AG10803 (cell line): ENCODE results near the gene UBXN2A.
A peak's percentile ranks its signal among the peaks of the same experiment; 100 is the strongest.
"Not testable (repeated sequence)": the region's sequence is repeated elsewhere in the genome, so short reads cannot be mapped to it uniquely, and the experiment has no call there.

ENCODE experiments used
- DNase-seq: peaks from one replicate; pipeline ENCODE4 v3.0.0; 2010; ENCODE audit warnings: low read depth
- H3K4me3 ChIP-seq: 2 replicates; pipeline ENCODE4 v1.5.1; 2011; ENCODE audit warnings: mild to moderate bottlenecking, low read length, control low read depth
- CTCF ChIP-seq: conservative IDR thresholded peaks from 2 replicates; pipeline ENCODE4 v1.5.1; 2011; ENCODE audit warnings: mild to moderate bottlenecking, low read length, control low read depth, inconsistent platforms

The UBXN2A gene

GRCh38 chr2:24012521-24013188 lies 72.4 kb downstream of the UBXN2A start:
- TF ChIP-seq CTCF, result no peak
- no peak overlapping the region for H3K4me3 ChIP-seq
- DNase-seq, result no peak

- H3K4me3 ChIP-seq, result not testable (repeated sequence)
- DNase-seq, result peak; percentile 11
These were observed 74.6 kb downstream of the UBXN2A start for GRCh38 chr2:24014902-24015301.

GRCh38 chr2:24015562-24016375 lies 75.5 kb downstream of the UBXN2A start:
- H3K4me3 ChIP-seq, result no peak overlapping the region
- DNase-seq, result peak; percentile 87
- no peak for TF ChIP-seq CTCF

DNA sequence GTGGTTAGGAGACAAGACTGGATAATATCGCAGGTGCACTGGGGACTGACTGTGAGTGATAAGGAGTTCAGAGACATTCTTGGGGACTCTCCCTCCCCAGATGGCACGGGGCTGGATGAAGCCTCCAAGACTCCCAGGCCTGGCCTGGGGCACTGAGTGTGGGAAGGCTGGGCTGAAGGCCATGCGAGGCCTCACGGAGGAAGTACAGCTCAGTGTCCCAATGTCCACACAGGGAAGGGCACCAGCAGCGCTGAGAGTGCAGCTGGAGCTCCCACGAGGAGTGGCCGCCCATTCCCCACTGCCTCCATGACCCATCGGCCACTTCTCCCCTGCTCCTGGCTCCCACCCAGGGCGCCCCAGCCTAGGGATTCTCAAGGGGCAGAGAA lies 76.1 kb downstream of the UBXN2A start:
- no peak overlapping the region for H3K4me3 ChIP-seq
- TF ChIP-seq CTCF, result no peak
- DNase-seq, result no peak

DNA sequence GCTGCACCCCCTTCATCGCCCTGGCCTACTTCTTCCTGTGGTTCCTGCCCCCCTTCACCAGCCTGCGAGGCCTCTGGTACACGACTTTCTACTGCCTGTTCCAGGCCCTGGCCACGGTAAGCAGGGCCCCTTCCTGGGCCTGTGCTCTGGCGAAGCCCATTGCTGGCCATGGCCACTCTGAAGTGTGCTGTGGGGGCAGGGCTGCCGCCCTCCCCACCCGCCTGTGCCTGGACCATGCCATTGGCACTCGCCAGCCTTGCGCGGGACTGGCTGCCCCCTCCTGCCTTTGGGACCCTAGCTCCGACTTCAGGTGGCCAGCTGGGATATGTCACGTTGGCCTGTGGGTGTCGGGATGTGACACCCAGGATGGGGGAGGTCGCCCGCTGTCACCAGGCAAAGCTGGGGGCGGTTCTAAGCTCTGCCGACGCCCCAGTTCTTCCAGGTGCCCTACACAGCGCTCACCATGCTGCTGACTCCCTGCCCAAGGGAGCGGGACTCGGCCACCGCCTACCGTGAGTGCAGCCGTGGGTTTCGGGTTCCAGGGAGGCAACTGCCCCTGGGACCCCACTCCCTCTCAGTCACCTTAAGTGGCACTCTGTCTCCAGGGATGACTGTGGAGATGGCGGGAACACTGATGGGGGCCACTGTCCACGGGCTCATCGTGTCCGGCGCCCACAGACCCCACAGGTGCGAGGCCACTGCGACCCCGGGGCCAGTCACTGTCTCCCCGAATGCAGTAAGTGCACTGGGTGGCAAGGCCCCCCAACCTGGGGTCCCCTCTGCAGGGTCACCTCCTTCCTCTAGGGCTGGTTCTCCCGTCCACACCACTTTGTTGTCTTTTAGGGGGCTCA lies 76.8 kb downstream of the UBXN2A start:
- DNase-seq, result no peak
- no peak overlapping the region for H3K4me3 ChIP-seq
- no peak for TF ChIP-seq CTCF

- TF ChIP-seq CTCF, result no peak
These were observed 77.4 kb downstream of the UBXN2A start for GRCh38 chr2:24017711-24018110.

DNA sequence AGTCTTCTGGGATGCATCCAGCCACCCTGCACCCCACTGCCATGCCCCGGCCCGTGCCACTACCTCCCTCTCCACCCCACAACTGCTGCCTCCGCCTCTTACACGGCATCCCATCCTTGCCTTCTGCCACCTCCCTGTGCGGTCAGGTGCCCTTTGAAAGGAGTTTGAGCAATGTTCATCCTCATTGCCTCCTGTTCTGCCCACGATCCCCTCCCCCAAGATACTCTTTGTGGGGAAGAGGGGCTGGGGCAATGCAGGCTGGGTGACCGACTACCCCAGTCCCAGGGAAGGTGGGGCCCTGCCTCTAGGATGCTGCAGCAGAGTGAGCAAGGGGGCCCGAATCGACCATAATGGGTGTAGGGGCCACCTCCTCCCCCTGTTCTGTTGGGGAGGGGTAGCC lies 78.0 kb downstream of the UBXN2A start:
- H3K4me3 ChIP-seq, result no peak overlapping the region
- DNase-seq, result no peak
- TF ChIP-seq CTCF, result no peak

More at GRCh38 chr2:24017711-24018110, 77.4 kb downstream of the UBXN2A start:
- no peak overlapping the region for H3K4me3 ChIP-seq
- DNase-seq, result no peak
